Measurements from ENCODE around the gene MCMBP. TPM values are rescaled to one million over a fixed set of nuclear protein-coding genes. Genes with fewer than 3 reads are reported as not detected.

MCMBP gene
- polyA plus RNA-seq, 1 donor (not counting 4 experiments of a cell fraction or from before 2014, with no cell fraction given) = 74.4 TPM

GRCh38 chr10:119830851-119831250 is 41.8 kb downstream of the MCMBP start:
- Histone ChIP-seq H3K9ac (ENCODE audit: control insufficient read depth, extremely low read depth, insufficient read depth, low read length) (no peak overlapping the region), H3K4me2 (ENCODE audit: control insufficient read depth, extremely low read depth, insufficient read depth, low read depth, low read length) (no peak overlapping the region), H3K4me1 (ENCODE audit: control insufficient read depth, extremely low read depth, insufficient read depth, low read length) (no peaks in the 10 kb centered on the region), H3K4me3 (ENCODE audit: control insufficient read depth in 2 of 3, extremely low read depth in 1 of 3, insufficient read depth in 2 of 3, low read depth in 1 of 3, low read length in 3 of 3) (no peak overlapping the region), H3K27me3 (ENCODE audit: control insufficient read depth, extremely low read depth, insufficient read depth, low read length) (no peaks in the 10 kb centered on the region), H4K20me1 (ENCODE audit: control insufficient read depth, extremely low read depth, insufficient read depth, low read length) (no peaks in the 10 kb centered on the region), H3K9me3 (ENCODE audit: control insufficient read depth, low read depth, low read length) (no peaks in the 10 kb centered on the region), H3K9me1 (ENCODE audit: control insufficient read depth, extremely low read depth, insufficient read depth, low read length) (no peaks in the 10 kb centered on the region), H3K36me3 (ENCODE audit: control insufficient read depth in 2 of 2, extremely low read depth in 1 of 2, insufficient read depth in 2 of 2, low read length in 2 of 2) (peaks cover 17 to 27% of the 10 kb centered on the region in 2 experiments), H2AFZ (ENCODE audit: control insufficient read depth, low read length) (no peak overlapping the region), H3K27ac (ENCODE audit: control insufficient read depth, insufficient read depth, low read length) (no peak overlapping the region), H3K79me2 (ENCODE audit: control insufficient read depth, insufficient read depth, low read length) (no peaks in the 10 kb centered on the region)
- DNase-seq (ENCODE audit: low read depth, low spot score) (no peak), FAIRE-seq (no peak)
- TF ChIP-seq CTCF (optimal IDR thresholded peaks at IDR 0.05 in 1 of 3, IDR thresholded peaks at IDR 0.05 in 1 of 3, conservative IDR thresholded peaks at IDR 0.05 in 1 of 3; ENCODE audit: extremely low read depth in 1 of 3, insufficient read depth in 2 of 3, low read length in 3 of 3) = no peak
- TF ChIP-seq EZH2 (IDR thresholded peaks at IDR 0.05; ENCODE audit: low read length) = no peak
- dilution Hi-C loops (cut with MboI; ENCODE audit: extremely low pct_ligation_motif_present, low sequenced_read_pairs) = no loop called here

- Histone ChIP-seq H3K9ac (ENCODE audit: control insufficient read depth, extremely low read depth, insufficient read depth, low read length) (no peak overlapping the region), H3K9me3 (ENCODE audit: control insufficient read depth, low read depth, low read length) (no peaks in the 10 kb centered on the region), H3K4me2 (ENCODE audit: control insufficient read depth, extremely low read depth, insufficient read depth, low read depth, low read length) (no peak overlapping the region), H3K27me3 (ENCODE audit: control insufficient read depth, extremely low read depth, insufficient read depth, low read length) (no peaks in the 10 kb centered on the region), H3K79me2 (ENCODE audit: control insufficient read depth, insufficient read depth, low read length) (no peaks in the 10 kb centered on the region), H2AFZ (ENCODE audit: control insufficient read depth, low read length) (no peak overlapping the region), H3K4me3 (ENCODE audit: control insufficient read depth in 2 of 3, extremely low read depth in 1 of 3, insufficient read depth in 2 of 3, low read depth in 1 of 3, low read length in 3 of 3) (no peak overlapping the region), H3K9me1 (ENCODE audit: control insufficient read depth, extremely low read depth, insufficient read depth, low read length) (no peaks in the 10 kb centered on the region), H3K36me3 (ENCODE audit: control insufficient read depth in 2 of 2, extremely low read depth in 1 of 2, insufficient read depth in 2 of 2, low read length in 2 of 2) (peaks cover 18 to 23% of the 10 kb centered on the region in 2 experiments), H4K20me1 (ENCODE audit: control insufficient read depth, extremely low read depth, insufficient read depth, low read length) (no peaks in the 10 kb centered on the region), H3K27ac (ENCODE audit: control insufficient read depth, insufficient read depth, low read length) (no peak overlapping the region), H3K4me1 (ENCODE audit: control insufficient read depth, extremely low read depth, insufficient read depth, low read length) (no peaks in the 10 kb centered on the region)
- no peak for FAIRE-seq
- TF ChIP-seq CTCF (optimal IDR thresholded peaks at IDR 0.05 in 1 of 3, IDR thresholded peaks at IDR 0.05 in 1 of 3, conservative IDR thresholded peaks at IDR 0.05 in 1 of 3; ENCODE audit: extremely low read depth in 1 of 3, insufficient read depth in 2 of 3, low read length in 3 of 3) (no peak), EZH2 (IDR thresholded peaks at IDR 0.05; ENCODE audit: low read length) (no peak)
- no peak for DNase-seq (ENCODE audit: low read depth, low spot score)
- dilution Hi-C loops (cut with MboI; ENCODE audit: extremely low pct_ligation_motif_present, low sequenced_read_pairs) = no loop called here
Measured at GRCh38 chr10:119829429-119829828, 43.2 kb downstream of the MCMBP start.
